GM21576 (cell line): Measurements from ENCODE around the gene TYW1B.
"Not testable (repeated sequence)": the region's sequence is repeated elsewhere in the genome, so short reads cannot be mapped to it uniquely, and the experiment has no call there.

Source experiments
- ATAC-seq: cut with Tn5 transposase; IDR thresholded peaks from one replicate; pipeline ENCODE4 v1.9.1; 2021; ENCODE audit warnings: mild to moderate bottlenecking, moderate library complexity; ENCODE audit not compliant: unreplicated experiment

TYW1B gene

GRCh38 chr7:72705693-72706092 lies 122.3 kb downstream of the TYW1B start:
- not testable (repeated sequence) for ATAC-seq

DNA sequence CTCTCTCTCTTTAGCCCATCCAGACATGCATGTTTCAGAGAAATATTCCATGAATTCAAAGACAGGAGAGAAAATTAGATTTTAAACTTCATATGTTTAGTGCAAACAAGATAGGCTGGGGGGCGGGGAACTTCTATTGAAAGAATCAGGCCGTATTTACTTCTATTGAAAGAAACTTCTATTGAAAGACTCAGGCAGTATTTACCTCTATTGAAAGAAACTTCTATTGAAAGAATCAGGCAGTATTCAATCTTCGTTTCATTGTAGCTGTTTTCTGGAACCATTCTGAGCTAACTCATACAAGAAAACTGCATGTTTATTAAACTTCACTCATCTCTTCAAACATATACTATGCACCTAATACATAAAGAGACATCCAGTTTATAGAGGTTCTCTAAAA lies 123.1 kb downstream of the TYW1B start:
- no peak for ATAC-seq

GRCh38 chr7:72700548-72700947 lies 127.5 kb downstream of the TYW1B start:
- not testable (repeated sequence) for ATAC-seq

- not testable (repeated sequence) for ATAC-seq
Measured at GRCh38 chr7:72697066-72697465, 130.9 kb downstream of the TYW1B start.

DNA sequence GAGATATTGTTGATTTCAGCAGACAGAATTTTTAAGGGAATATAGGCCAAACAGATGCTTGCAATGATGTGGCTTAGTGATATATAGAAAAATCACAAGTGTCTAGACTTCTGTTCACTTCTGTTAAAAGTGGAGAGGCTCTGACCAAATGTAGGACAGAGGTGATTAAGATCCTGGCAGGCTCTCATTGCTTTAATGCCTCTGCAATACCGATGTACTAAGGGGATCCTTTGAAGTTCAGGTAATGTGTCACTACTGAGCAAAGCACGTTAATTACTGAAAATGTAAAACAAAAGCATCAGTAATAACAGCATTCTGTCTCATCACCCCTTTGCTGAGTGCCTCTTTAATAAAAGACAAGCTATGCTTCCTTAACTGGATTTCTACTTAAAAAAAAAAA lies 131.4 kb downstream of the TYW1B start:
- ATAC-seq, result not testable (repeated sequence)

- ATAC-seq, result not testable (repeated sequence)
Measured at GRCh38 chr7:72695482-72695881, 132.5 kb downstream of the TYW1B start.

DNA sequence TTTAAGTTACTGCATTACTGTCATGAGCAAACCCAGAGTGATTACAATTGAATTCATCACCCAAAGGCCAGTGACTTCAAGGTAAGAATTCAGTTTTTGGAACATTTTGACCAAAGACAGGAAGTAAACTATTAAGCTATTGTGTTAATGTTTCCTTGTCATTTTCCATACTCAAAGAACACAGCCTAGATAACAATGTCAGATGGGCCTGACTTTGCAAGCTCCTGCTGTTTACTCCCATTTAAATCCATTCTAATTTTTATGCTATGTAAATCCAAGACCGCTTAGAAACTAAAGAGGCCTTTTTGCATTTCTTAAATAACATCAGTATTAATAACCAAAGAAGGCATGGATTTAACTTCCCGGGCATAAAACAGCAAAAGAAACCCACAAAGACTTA lies 136.6 kb downstream of the TYW1B start:
- not testable (repeated sequence) for ATAC-seq

DNA sequence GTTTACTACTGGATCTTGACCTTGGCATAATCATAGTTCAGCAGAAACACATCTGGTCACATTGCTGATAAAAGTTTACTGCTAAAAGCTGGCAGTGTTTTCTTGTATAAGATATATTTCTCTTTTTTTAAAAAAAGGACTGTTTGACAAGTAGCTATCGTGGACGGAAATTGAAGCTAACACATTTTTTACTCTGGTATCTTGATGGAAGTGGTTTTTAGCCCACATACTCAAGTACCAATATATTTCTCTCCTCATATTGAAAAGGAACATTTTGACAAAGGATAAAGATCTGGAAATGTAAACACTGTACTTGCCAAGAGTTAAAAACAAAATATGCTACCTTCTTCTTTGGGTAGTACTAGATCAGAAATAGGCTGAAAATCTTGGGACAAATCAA lies 137.8 kb downstream of the TYW1B start:
- not testable (repeated sequence) for ATAC-seq

GRCh38 chr7:72689344-72689743 lies 138.7 kb downstream of the TYW1B start:
- ATAC-seq, result not testable (repeated sequence)

GRCh38 chr7:72681211-72681610 lies 146.8 kb downstream of the TYW1B start:
- ATAC-seq, result not testable (repeated sequence)

DNA sequence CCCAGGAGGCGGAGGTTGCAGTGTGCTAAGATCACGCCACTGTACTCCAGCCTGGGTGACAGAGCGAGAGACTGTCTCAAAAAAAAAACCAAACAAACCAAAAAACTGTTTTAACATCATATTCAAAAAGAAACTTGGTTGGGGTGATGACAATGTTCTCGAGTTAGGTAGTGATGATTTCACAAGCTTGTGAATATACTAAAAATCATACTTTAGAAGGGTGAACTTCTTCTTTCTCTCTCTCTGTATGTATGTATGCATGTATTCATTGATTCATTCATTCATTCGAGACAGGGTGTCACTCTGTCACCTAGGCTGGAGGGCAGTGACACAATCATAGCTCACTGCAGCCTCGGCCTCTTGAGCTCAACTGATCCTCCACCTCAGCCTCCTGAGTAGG lies 151.1 kb downstream of the TYW1B start:
- ATAC-seq, result not testable (repeated sequence)

GRCh38 chr7:72676086-72676690 lies 151.8 kb downstream of the TYW1B start:
- not testable (repeated sequence) for ATAC-seq

GRCh38 chr7:72675686-72676085 lies 152.3 kb downstream of the TYW1B start:
- ATAC-seq, result not testable (repeated sequence)

- no peak for ATAC-seq
Measured at GRCh38 chr7:72674394-72674793, 153.6 kb downstream of the TYW1B start.

- ATAC-seq, result not testable (repeated sequence)
Measured at GRCh38 chr7:72670850-72671249, 157.2 kb downstream of the TYW1B start.

GRCh38 chr7:72668435-72668834 lies 159.6 kb downstream of the TYW1B start:
- ATAC-seq, result not testable (repeated sequence)

GRCh38 chr7:72667049-72667448 lies 161.0 kb downstream of the TYW1B start:
- ATAC-seq, result not testable (repeated sequence)

DNA sequence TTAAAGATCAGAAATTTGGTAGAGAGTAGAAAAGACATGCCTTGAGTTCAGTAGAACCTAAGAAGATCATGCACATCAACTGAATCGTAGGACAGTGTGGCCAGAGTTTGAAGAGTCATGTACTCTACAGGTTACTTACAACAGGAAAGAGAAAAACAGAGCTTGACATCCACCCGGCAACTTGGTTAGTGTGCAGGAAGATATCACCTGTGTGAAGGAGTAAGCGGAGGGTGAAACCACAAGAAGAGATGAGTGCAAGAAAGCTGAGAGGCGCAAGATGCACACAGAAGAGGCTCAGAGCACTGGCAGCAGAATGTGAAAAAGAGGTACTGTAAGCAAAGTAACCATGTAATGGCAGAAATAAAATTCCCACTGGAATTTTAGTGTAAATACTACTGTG lies 179.4 kb downstream of the TYW1B start:
- ATAC-seq, result not testable (repeated sequence)

DNA sequence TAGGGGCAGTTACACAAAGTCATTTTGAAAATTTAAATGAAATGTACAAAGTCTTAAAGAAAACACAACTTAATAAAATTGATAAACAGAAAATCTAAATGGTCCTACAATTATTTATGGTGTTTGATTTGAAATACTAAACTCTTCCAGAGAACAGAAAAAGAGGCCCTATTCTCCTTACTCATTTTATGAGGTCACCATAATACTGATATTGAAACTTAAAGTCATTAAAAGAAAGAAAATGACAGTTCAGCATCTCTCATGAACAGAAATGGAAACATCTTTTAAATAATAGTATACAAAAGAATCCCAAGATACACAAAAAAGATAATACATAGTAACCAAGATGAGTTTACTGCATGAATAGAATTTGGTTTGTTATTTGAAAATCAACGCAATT lies 184.3 kb downstream of the TYW1B start:
- not testable (repeated sequence) for ATAC-seq

GRCh38 chr7:72641485-72642248 lies 186.3 kb downstream of the TYW1B start:
- ATAC-seq, result not testable (repeated sequence)

DNA sequence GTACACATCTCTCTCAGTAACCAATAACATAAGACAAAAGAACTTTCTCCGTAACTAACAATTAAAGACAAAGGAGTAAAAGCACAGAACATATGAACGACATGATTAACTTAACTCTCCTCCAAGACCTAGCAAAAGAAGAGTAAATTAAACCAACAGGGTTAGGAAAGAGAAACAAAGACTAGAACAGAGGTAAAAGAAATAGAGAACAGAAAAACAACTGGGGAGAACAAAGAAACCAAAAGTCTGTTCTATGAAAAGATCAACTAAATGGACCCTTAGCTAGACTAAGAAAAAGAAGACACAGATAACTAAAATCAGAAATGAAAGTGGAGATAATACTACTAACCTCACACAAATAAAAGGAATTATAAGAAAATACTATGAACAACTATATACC lies 187.3 kb downstream of the TYW1B start:
- not testable (repeated sequence) for ATAC-seq

DNA sequence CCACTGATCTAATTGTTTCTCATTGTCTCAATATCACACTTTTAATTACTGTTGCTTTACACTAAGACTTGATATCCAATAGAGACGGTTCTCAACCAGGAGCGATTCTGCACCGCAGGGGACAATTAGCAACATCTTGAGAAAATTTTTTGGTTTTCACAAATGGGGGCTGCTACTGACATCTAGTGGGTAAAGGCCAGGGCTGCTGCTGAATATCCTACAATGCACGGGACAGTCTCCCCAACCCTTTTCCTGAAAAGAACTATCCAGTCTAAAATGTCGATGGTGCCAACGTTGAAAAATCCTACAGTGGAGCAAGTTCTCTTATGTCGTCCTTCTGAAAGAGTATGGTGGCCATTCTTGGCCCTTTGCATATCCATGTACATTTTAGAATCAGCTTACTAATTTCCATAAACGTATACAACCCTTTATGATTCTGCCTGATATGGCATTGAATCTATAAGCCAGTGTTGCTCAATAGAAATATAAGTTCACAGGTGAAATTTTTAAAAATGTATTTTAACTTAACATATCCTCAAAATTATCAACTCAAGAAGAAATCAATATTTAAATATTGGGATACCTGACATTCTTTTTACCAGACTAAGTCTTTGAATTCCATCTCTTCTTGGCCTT lies 192.6 kb downstream of the TYW1B start:
- not testable (repeated sequence) for ATAC-seq
